NCI-H69 (cell line): Measurements from ENCODE around the gene CIB4.

Source experiments
- DNase-seq: peaks from one replicate; lab custom pipeline; 2025; lab: John Stamatoyannopoulos, UW

Gene CIB4

DNA sequence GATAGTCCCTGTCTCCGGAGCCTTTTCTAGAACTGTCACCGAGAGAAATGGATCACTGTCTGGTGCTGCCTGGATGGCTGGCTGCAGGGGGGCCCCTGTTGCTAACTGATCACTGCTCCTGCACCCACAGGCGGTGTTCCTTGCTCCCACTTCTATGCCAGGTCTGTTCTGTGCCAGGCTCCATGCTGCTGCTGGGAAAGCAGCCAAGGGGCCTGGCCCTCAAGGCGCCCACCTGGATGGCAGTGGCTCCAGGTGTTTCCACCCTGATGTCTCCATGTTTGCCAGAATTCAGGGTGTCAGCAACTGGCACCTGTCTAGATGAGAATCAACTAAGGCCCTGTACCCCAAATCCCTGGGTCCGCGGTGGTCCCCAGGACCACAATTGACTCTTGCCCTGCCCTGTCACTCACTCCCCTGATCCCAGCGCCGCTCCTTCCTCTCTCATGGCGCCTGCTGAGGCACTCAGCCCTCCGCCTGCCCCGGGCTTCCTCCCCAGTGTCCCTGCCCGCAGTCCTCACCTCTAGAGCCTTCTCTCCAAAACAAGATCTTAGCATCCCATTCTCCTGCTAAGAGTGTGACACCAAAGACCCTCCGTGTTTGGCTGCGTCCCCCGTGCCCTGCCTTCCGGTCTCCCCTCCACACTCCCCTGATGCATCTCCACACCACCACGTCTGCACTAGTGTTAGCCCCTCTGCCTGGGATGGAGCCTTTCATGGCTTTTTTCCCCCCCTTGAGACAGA, 90.7 kb downstream of the CIB4 start:
- DNase-seq, result peak; percentile 82

DNA sequence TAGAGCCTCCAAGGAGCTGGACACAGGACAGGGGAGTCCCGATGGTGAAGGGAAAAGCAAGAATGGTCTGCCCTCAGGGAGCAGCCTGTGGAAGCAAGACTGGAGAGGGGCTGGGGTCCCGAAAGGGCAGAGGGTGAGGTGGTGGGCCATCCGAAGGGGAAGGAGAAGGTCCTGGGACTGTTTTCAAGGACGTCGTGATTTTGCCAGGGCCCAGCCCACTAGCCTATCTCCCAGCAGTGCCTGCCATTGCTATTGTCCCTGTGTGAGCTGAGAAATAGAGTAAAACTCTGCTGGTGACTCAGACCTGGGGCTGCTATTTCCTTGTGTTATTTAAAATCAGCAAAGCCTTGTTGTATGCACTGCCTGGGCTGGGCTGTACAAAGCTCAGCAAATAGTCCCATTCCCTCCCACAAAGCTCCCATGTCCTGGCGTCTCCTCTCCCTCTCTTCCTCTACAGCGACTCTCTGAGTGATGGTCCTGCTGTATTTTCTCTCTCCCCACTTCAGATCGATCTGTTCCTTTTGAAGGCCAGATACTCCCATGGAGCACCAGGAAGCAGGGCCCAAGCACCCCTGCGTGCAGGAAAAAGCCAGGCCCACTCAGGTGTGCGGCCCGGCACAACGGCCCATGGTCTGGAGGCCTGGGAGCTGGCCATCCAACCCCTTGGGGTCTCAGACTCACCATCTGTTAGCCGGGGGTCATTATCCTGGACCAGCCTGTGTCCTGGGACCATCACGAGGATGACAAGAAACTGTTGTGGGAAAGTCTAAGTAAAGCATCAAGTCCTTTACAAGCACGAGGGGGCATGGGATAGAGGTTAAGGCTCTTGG, 98.3 kb downstream of the CIB4 start:
- DNase-seq, result no peak

DNA sequence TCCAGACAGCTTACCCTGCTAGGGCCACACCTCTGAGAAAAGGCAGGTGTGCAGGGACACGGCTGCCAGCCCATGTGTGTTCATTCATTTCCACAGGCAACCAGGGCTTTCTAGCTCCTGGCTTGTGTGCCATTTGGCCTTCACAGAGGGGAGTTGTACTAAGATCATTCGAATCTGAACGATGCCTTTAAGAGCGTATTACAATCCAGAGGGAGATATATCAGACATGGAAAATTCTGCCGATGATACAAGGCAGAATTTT, 99.0 kb downstream of the CIB4 start:
- DNase-seq, result peak; percentile 81

DNA sequence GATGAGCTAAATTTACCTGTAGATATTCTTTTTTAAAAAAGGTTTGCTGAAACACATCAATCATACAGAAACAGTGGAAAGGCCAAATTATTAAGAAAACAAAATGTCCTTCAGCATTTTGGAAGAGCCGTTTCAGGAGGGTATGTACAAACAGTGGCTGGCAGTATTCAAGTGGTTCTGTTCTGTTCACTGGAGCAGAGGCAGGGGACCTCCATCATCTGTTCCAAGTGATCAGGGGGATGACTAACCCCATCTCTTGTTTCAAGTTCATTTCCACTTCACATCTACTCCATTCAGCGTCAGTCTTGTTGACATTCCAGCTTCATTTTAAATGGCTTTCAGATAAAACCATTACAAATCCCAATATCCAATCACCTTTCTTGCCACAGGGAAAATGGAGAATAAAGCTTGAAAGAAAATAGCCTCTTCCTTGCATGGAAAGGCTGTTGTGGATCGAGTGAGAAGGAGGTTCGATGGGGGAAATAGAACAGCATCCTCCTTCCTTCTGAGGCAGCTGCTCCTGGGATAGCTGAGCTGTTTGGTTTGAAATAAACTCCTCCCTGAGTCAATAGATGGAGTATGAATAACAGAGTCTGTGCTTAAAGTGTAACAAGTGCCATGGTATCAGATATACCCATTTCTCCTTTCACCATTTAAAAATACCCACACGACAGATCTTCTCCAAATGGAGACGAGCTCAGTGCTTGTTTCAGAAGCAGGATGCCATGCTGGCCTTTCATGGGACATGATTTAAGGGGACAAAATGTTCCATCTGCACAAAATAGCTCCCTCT, 99.6 kb downstream of the CIB4 start:
- DNase-seq, result peak; percentile 70

DNA sequence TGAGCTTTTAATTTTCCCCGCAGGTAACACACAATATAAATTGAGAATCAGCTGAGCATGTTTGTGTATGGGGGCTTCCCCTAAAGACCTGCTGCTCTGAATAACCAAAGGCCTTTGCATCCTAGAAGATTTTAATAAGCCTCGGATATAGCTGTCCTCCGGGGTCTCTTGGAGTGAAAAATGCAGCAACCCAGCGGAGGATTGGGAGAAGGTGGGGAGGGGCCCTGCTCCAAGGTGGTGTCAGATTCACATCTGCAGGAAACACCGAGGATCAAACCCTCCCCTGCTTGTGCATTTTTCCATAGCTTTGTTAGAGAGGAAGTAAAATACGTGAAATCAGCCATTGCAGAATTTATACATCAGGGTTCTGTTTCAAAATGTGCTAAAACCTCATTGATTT, 100.2 kb downstream of the CIB4 start:
- peak; percentile 33 for DNase-seq

DNA sequence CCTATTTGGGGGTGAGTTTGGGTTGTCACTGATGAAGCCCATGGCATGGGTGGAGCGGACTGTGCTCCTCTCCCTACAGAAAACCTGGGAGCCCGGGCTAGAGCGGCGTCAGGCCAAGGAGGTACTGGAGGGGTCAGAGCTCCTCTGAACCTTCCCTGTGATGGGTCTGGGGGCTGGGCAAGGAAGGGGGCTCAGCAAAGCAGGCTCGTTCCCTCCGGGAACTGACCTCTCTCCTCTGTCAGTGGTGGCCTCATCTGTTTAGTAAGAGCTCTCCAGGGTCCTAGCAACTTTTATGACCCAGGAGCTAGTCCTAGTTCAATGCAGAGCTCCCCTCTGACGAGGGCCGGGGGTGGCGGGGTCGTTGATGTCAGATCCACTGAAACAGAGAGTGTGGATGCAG, 100.9 kb downstream of the CIB4 start:
- no peak for DNase-seq

DNA sequence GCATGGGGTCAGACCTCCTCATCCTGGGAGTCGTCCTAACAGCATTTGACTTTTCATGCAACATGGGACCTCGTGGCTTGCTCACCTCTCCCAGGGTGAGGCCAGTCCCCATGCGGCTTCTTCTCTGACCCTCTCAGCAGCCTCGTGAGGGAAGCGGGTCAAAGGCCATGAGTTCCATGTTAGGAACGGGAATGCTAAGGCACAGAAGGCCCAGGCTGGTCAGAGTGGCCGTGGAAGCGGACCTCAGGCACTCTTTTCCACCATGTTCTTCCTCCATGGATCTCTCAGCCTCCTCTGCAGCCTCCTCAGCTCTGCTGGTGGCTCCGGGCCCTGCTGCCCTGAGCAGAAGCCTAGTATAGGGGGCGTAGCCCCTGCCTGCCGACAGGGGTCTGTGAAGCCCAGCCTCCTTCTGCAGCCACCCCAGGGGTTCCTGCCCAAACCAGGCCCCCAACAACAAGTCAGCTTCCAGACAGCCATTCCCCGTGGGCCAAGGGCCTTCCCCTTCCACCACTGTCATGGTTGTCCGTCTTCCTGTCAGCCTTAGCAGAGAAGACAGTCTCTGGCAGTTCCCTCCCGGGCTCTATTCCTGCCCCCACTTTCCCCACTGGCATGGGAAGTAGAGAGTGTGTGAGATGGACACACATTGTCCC, 103.2 kb downstream of the CIB4 start:
- no peak for DNase-seq

DNA sequence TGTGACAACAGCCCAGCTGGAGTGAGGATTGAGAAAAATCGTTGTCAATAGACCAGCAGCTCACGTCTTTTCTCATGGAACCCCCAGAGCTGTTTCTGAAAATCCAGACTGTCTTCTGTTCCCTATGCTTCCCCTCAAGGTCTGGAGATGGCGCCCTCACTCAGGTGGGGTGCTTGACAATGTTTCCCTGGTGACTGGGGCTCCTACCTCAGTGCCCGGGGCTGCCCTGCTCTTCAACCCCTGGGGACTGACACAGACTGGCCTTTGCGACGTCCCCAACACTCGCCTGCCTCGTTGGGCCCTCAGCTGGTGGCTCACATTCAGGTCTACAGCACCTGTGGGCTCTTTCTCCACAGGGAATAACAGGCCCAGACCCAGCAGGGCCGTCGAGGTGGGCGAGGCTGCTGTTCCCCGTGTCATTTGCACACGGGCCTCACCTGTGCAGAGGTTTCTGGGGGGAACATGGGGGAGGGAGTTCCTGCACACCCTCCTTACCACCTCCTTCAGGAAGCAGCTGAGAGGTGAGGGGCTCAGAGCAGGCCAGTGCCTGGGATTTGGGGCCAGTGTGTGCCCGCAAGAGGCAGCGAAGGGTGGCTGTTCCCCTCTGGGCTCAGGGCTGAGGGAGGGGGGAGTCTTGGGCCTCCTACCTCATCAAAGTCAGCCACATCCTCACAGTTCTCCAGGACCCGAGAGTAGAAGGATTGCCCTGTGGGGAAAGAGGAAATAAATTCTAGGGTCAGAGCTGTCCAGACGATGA, 103.9 kb downstream of the CIB4 start:
- no peak for DNase-seq

DNA sequence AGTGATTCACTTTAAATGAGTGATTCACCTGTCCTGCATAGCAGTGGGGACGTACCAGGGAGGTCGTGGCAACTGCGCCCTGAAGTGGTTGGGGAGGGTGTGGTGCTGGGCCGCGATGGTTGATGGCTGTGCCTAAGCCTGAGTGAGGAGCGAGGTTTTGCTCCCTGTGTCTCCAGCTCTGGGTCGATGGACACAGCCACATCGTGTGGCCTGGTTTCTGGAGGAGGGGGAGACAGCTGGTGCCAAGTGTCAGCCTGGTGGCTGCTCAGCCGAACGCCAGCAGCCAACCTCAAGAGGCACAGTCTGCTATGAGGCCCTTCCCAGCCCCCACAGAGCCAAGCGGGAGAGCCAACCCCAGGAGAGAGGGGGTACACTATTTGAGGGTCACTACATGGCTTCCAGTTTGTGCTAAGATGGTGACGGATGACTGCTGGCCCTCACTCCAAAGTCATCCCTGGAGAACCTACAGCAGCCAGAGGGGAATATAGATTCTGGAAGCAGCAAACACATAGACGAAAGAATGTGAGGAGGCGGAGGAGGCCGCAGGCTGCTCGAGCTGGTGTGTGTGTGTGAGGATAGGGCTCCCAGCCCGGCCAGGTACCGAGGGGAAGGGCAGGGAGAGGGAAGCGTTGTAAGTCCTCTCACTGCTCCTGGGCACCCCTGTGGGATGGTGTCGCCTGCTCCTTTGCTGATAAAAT, 104.6 kb downstream of the CIB4 start:
- no peak for DNase-seq

DNA sequence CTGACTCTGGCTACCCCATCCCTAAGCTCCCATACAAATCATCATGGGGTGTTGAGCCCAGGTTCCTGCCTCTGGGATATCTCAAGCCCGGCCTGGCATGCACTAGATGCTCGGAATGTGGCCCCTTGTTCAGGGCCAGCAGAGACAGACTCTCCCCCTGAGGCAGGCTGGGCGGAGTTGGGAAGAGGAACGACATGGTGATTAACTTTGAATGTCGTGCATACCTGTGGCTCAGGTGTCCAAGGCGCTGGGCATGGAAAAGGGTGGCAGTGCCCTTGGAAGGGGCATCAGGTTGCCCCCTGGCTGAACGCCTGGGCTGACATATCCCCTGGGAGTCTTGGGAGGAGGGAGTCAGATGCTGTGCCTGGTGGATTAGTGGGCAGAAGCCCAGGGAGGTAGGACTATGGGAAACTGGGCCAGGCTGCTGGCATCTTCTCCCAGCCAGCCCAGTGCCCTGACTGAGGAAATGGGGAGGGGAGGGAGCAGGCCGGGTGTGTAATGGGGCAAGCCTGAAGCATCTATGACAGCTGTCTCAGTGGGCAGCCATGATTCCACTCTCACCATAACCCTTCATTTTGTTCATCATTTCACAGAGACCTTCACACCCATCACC, 105.4 kb downstream of the CIB4 start:
- no peak for DNase-seq

DNA sequence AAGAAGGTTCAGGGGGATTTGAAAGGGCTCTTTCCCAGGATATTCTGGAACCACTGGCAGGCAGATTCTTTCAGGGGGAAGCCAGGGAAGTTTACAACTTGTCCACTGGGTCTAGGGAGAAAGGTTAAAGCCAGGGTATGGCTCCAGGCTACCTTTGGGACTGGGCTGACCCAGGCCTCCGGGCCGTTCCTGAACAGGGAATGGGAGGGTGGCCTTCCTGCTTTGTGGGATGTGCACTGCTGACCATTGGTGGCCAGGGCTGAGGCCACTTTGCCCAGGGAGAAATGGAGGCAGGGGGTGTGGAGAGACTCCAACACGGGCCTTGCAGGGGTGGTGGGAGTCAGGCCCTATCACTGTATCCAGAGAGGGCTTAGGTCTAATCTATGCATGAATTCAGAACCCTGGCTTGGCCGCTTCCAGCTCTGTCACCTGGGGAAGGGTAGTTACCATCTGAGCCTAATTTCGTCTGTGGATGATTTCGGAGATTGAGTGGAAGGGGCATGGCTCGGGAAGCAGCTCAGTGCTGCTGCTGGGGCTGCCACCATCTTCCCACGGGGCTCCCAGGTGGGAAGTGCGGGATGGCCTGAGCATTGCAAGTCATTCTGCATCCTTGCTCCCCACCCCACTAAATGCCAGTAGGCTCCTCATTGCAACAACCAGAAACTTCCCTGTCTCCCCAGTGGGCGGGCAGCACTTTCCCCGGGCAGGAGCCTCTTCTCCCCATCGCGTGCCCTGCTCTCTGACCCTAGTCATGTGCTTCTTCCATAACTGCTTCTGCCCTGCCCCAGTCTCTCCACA, 106.1 kb downstream of the CIB4 start:
- no peak for DNase-seq

DNA sequence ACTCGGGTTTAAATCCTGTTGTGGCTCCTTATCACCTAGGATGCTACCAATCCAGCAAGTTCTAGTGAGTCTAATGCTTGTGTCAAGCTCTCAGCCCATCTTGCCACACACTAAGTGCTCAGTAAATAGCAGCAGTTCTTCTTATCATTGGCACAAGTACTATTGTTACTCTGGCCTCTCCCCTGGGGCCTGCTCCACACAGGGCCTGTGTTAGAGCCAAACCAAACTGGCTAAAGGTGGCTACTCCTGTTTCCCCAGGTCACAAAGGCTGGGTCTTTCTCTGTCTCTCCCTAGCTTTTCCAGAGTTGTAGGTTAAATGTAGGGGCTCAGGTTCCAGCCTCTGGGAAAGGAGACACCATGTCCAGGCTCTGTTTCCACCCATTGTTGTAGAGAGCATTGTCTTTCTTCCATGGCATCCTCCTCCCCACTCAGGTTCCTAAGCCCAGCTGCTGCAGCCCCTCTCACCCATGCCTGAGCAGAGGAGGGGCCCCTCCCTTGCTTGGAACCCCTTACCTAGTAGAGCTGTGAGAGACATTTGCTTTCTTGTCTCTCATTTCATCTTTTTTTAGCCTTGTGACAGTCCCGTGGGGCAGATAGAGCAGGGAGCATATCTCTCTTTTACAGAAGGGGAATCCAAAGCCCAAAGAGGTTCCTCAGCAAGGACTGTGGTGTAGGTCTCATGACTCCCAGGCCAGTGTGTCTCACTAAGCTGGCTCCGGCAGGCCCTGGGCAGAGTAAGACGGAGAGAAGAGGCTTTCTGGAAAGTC, 106.9 kb downstream of the CIB4 start:
- peak; percentile 5 for DNase-seq

DNA sequence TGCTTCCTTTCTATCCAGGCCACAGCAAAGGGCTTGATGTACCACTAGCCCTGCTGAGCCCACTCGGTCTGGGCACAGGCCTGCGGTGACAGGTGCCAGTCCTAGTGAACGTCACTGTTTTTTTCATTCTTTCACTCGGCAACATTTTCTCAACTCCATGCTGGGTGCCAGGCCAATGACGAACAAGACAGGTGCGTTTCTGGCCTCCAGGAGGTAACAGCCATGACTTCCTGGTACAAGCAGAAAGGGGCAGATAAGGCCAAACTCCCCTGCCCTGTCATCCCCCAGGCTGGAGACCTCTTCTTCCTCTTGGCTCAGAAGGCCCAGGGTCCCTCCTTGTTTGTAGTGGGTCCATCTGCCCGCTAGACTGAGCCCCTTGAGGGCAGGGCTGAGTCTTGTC, 107.5 kb downstream of the CIB4 start:
- no peak for DNase-seq

DNA sequence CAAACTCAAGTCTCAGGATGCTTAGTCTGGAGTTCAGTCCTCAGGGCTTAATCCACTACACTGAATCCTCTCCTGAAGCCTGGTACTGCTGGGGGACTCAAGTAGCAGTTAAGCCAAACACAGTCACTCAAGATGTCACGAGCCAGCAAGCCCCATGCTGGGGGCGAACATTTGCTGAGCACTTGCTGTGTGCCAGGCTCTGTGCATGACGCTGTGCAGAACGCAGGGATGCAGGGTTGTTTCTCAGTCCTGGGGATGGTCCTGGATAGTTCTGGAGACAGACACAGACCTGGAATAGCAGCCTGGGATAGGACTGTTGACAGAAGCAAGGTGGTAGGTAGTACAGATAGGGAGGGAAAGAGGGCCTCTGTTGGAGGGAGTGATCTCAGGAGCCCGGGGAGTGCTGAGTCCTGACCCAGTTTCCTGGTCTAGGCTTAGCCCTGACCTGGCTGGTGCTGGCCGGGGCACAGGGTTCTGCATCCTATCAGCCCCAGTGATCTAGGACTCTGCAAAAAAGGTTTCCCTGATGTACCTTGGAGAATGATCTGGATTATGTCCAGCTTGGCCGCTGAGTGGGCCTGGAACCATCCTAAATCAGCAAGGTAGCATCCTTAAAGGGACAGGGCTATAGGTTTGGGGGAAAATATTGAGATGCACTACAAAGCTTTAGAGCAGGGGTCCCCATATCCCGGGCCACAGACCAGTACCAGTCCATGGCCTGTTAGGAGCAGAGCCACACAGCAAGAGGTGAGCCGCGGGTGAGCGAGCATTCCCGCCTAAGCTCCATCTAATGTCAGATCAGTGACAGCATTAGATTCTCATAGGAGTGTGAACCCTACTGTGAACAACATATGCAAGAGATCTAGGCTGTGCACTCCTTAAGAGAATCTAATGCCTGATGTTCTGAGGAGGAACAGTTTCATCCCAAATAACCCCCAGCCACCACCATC, 108.6 kb downstream of the CIB4 start:
- DNase-seq, result no peak
